SH-SY5Y (cell line): ENCODE data around the gene CDK5RAP1.

ENCODE experiments used
- GATA2 ChIP-seq: IDR thresholded peaks from 2 replicates; pipeline ENCODE4 v1.6.1; 2011; ENCODE audit warnings: mild to moderate bottlenecking, low read depth, low read length
- GATA3 ChIP-seq: IDR thresholded peaks from 2 replicates; pipeline ENCODE4 v1.6.1; 2011; ENCODE audit warnings: low read depth, mild to moderate bottlenecking, low read length, moderate library complexity

CDK5RAP1 gene

GRCh38 chr20:33407251-33407650, 5.9 kb upstream of the CDK5RAP1 start:
- TF ChIP-seq GATA2 (no peak), GATA3 (no peak)

GRCh38 chr20:33404281-33404680, 3.0 kb upstream of the CDK5RAP1 start:
- TF ChIP-seq GATA2 = no peak

- TF ChIP-seq GATA2 (no peak), GATA3 (no peak)
Measured at GRCh38 chr20:33401921-33402369, 626 bp upstream of the CDK5RAP1 start.

GRCh38 chr20:33400812-33401183, 521 bp downstream of the CDK5RAP1 start:
- TF ChIP-seq GATA2 (no peak), GATA3 (no peak)

- TF ChIP-seq GATA3 (no peak), GATA2 (no peak)
Measured at GRCh38 chr20:33399924-33400323, 1.4 kb downstream of the CDK5RAP1 start.

- TF ChIP-seq GATA3 = no peak
Measured at GRCh38 chr20:33394718-33395117, 6.6 kb downstream of the CDK5RAP1 start.

- no peak for TF ChIP-seq GATA3
- no peak for TF ChIP-seq GATA2
Measured at GRCh38 chr20:33393609-33394008, 7.7 kb downstream of the CDK5RAP1 start.

- TF ChIP-seq GATA3 (no peak), GATA2 (no peak)
Measured at GRCh38 chr20:33391722-33392415, 9.4 kb downstream of the CDK5RAP1 start.

GRCh38 chr20:33388268-33388667, 13.1 kb downstream of the CDK5RAP1 start:
- no peak for TF ChIP-seq GATA2
- TF ChIP-seq GATA3 = no peak

GRCh38 chr20:33387177-33387576, 14.1 kb downstream of the CDK5RAP1 start:
- TF ChIP-seq GATA2 (no peak), GATA3 (no peak)

GRCh38 chr20:33386673-33387072, 14.6 kb downstream of the CDK5RAP1 start:
- TF ChIP-seq GATA2 (no peak), GATA3 (no peak)

- no peak for TF ChIP-seq GATA3
- no peak for TF ChIP-seq GATA2
Measured at GRCh38 chr20:33377366-33377765, 24.0 kb downstream of the CDK5RAP1 start.

GRCh38 chr20:33373735-33374605, 27.3 kb downstream of the CDK5RAP1 start:
- TF ChIP-seq GATA2 (no peak), GATA3 (no peak)

- TF ChIP-seq GATA3 = no peak
Measured at GRCh38 chr20:33372993-33373441, 28.3 kb downstream of the CDK5RAP1 start.

GRCh38 chr20:33370291-33370690, 31.0 kb downstream of the CDK5RAP1 start:
- TF ChIP-seq GATA3 (no peak), GATA2 (no peak)

- no peak for TF ChIP-seq GATA3
- no peak for TF ChIP-seq GATA2
Measured at GRCh38 chr20:33362898-33363297, 38.4 kb downstream of the CDK5RAP1 start.
